HG03439 (cell line): Measurements from ENCODE around the gene CELF1.
"Not testable (repeated sequence)": the region's sequence is repeated elsewhere in the genome, so short reads cannot be mapped to it uniquely, and the experiment has no call there.

Experiments used
- ATAC-seq: cut with Tn5 transposase; IDR thresholded peaks from one replicate; pipeline ENCODE4 v1.9.1; 2021; ENCODE audit warnings: mild to moderate bottlenecking, moderate library complexity; ENCODE audit not compliant: unreplicated experiment

The CELF1 gene

GRCh38 chr11:47545298-47545697 lies 7.6 kb downstream of the CELF1 start:
- ATAC-seq: no peak

GRCh38 chr11:47541070-47541469 lies 11.9 kb downstream of the CELF1 start:
- ATAC-seq: no peak

- ATAC-seq: no peak
Observed at GRCh38 chr11:47539681-47540039, 13.3 kb downstream of the CELF1 start.

- ATAC-seq: no peak
Observed at GRCh38 chr11:47538741-47539565, 14.0 kb downstream of the CELF1 start.

- no peak for ATAC-seq
Observed at GRCh38 chr11:47536915-47537314, 16.0 kb downstream of the CELF1 start.

GRCh38 chr11:47534704-47535251 lies 18.2 kb downstream of the CELF1 start:
- no peak for ATAC-seq

- no peak for ATAC-seq
Observed at GRCh38 chr11:47533690-47534151, 19.2 kb downstream of the CELF1 start.

DNA sequence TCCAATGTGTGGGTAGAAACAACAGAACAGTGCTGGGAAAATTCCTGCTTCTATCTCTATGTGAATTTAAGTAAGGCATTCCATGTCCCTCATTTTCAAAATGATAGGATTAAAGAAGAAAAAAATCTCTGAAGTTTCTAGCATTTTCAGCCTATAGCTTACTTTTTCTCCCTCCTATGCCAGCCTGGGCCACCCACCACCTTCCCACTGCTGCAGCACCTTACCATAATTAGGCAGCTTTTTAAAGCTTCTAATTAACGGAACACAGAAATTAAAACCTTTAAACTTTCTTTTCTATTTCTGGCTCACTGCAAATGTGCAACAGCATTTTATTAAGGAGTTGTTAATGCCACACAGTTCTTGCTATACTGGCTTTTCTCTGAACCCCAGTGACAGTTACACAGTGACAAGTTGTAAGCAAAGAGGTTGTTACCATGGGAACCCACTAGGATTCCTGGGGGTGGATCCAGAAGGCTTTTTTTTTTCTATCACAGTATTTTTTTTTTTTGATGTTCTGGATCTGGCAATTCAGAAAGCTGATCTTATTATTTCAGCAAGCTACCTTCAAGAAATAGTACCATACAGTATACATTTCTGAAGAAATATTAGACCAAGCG lies 20.2 kb downstream of the CELF1 start:
- ATAC-seq: no peak

GRCh38 chr11:47531666-47532065 lies 21.3 kb downstream of the CELF1 start:
- ATAC-seq: no peak

DNA sequence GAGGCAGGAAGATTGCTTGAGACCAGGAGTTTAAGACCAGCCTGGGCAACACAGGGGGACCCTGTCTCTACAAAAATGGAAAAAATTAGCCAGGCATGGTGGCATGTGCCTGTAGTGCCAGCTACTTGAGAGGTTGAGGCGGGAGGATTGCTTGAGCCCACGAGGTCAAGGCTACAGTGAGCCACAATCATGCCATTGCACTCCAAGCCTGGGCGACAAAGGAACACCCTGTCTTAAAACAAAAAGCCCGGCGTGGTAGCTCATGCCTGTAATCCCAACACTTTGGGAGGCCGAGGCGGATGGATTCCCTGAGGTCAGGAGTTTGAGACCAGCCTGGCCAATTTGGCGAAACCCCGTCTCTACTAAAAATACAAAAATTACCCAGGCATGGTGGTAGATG lies 22.2 kb downstream of the CELF1 start:
- ATAC-seq: not testable (repeated sequence)

DNA sequence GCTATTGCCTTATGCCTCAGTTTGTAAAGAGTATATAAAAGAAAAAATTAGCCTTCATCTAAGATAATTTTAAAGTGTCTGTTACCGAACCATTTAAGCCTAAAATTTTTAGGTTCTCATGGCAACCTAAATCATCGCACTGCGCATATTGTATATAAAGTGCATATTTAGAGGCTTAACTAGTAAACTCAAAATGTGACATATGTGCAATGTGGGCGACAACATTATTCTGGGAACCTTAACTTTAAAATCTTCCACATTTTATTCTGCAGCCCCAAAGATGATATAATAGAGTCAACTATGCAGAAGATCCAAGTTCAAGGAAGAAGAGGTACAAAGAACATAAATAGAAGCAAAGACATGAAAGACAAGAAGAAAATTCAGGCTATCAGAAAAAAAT lies 23.0 kb downstream of the CELF1 start:
- no peak for ATAC-seq

- no peak for ATAC-seq
Observed at GRCh38 chr11:47527186-47527585, 25.7 kb downstream of the CELF1 start.

DNA sequence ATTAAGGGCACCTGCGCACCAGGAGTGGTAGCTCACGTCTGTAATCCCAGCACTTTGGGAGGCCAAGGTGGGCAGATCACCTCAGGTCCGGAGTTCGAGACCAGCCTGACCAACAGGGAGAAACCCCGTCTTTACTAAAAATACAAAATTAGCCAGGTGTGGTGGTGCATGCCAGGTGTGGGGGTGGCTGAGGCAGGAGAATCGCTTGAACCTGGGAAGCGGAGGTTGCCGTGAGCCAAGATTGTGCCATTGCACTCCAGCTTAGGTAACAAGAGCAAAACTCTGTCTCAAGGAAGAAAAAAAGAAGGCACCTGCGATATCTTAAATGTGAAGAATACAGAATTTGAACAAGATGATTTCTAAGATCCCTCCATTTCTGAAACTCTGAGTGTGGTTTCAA lies 26.9 kb downstream of the CELF1 start:
- ATAC-seq: not testable (repeated sequence)

- no peak for ATAC-seq
Observed at GRCh38 chr11:47524291-47524874, 28.5 kb downstream of the CELF1 start.

GRCh38 chr11:47523490-47524225 lies 29.3 kb downstream of the CELF1 start:
- peak; percentile 59 for ATAC-seq

DNA sequence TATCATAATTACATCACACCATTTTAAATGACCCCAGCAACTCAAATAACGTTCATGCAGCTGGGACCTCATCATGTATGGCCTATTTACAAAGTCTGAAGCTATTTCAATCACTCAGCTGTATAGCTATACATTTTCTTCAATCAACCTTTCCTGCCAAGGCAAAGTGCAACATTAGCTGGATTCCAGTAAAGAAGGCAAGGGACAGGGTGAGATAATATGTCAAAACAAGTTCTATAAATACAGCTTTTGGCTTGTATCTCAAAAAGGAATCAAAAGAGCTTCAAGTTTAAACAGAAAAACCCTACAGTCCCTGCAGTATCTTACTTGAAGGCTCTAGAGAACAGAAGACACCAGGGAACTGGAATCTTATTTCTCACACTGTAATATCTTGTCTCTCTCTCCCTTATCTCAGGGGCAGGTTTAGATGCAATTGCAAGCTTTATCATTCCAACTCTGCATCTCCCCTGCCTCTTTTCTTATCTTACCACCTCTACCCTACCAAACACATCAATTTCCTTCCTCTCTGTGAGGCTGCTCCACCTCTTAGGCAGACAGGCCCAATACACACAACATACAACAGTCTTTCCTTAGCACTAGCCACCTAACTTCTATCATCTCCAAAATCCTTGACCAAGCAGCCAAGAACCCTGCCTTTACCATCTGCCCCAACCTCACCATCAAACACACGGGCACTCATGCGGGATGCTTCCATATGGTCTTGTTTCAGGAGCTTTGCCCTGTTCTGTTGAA lies 34.5 kb downstream of the CELF1 start:
- ATAC-seq: no peak

GRCh38 chr11:47516984-47517853 lies 35.7 kb downstream of the CELF1 start:
- no peak for ATAC-seq

GRCh38 chr11:47516155-47516554 lies 36.8 kb downstream of the CELF1 start:
- no peak for ATAC-seq
